CD4-positive, alpha-beta T cell treated with Interleukin-17A for 4 hours (primary cell): ENCODE data around the gene CHD6.

Source experiments
- DNase-seq: peaks from one replicate; pipeline ENCODE4 v3.0.0-alpha.2; 2020; ENCODE audit warnings: mixed read lengths

The CHD6 gene

GRCh38 chr20:41586772-41587171 lies 31.4 kb downstream of the CHD6 start:
- no peak for DNase-seq

GRCh38 chr20:41580350-41580749 lies 37.8 kb downstream of the CHD6 start:
- no peak for DNase-seq

GRCh38 chr20:41577129-41578009 lies 40.8 kb downstream of the CHD6 start:
- no peak for DNase-seq

GRCh38 chr20:41575412-41575811 lies 42.8 kb downstream of the CHD6 start:
- no peak for DNase-seq

- DNase-seq: no peak
These were observed 43.3 kb downstream of the CHD6 start for GRCh38 chr20:41574802-41575389.

GRCh38 chr20:41573955-41574354 lies 44.2 kb downstream of the CHD6 start:
- DNase-seq: no peak

- DNase-seq: no peak
These were observed 46.1 kb downstream of the CHD6 start for GRCh38 chr20:41572010-41572572.

- no peak for DNase-seq
These were observed 47.2 kb downstream of the CHD6 start for GRCh38 chr20:41571006-41571405.

- DNase-seq: no peak
These were observed 47.6 kb downstream of the CHD6 start for GRCh38 chr20:41570557-41570956.

GRCh38 chr20:41567615-41568014 lies 50.6 kb downstream of the CHD6 start:
- no peak for DNase-seq

GRCh38 chr20:41566896-41567527 lies 51.2 kb downstream of the CHD6 start:
- no peak for DNase-seq

GRCh38 chr20:41563087-41563486 lies 55.1 kb downstream of the CHD6 start:
- DNase-seq: no peak

GRCh38 chr20:41560970-41561369 lies 57.2 kb downstream of the CHD6 start:
- DNase-seq: no peak

GRCh38 chr20:41559658-41560057 lies 58.5 kb downstream of the CHD6 start:
- DNase-seq: no peak

GRCh38 chr20:41553142-41553879 lies 64.9 kb downstream of the CHD6 start:
- no peak for DNase-seq

- no peak for DNase-seq
These were observed 65.7 kb downstream of the CHD6 start for GRCh38 chr20:41552295-41553068.

GRCh38 chr20:41551011-41551705 lies 67.0 kb downstream of the CHD6 start:
- DNase-seq: no peak

GRCh38 chr20:41547221-41547620 lies 71.0 kb downstream of the CHD6 start:
- no peak for DNase-seq

- DNase-seq: no peak
These were observed 71.6 kb downstream of the CHD6 start for GRCh38 chr20:41546535-41546934.

- DNase-seq: no peak
These were observed 73.7 kb downstream of the CHD6 start for GRCh38 chr20:41544472-41544871.

GRCh38 chr20:41540918-41541317 lies 77.3 kb downstream of the CHD6 start:
- no peak for DNase-seq
